OCI-LY1 (cell line): ENCODE measurements around the gene SAG.

Source experiments
- H2AFZ ChIP-seq: fragments of 200-600 bp; sonication (generic), shearing (Covaris generic); 2 replicates; pipeline ENCODE4 v1.6.0; 2014; ENCODE audit warnings: antibody characterized with exemption, mild to moderate bottlenecking, low read length
- H3F3A ChIP-seq: fragments of 200-600 bp; sonication (generic), shearing (Covaris generic); 2 replicates; pipeline ENCODE4 v1.6.0; 2014; ENCODE audit warnings: mild to moderate bottlenecking, antibody characterized with exemption, low read length, moderate library complexity; ENCODE audit not compliant: insufficient read depth
- H3K27ac ChIP-seq: fragments of 200-600 bp; sonication (generic); 2 replicates; pipeline ENCODE4 v1.5.1; 2014; ENCODE audit warnings: low read length, mixed run types, mild to moderate bottlenecking, low read depth; ENCODE audit not compliant: poor library complexity, severe bottlenecking
- H3K27me3 ChIP-seq: fragments of 200-600 bp; sonication (generic); 2 replicates; pipeline ENCODE4 v1.6.0; 2014; ENCODE audit warnings: antibody characterized with exemption, mild to moderate bottlenecking, low read length, moderate library complexity; ENCODE audit not compliant: insufficient read depth
- H3K36me3 ChIP-seq: fragments of 200-600 bp; sonication (generic); 2 replicates; pipeline ENCODE4 v1.6.1; 2014; ENCODE audit warnings: mild to moderate bottlenecking, antibody characterized with exemption, low read length, moderate library complexity, mixed read lengths; ENCODE audit not compliant: insufficient read depth
- H3K4me1 ChIP-seq: fragments of 200-600 bp; sonication (generic); 2 replicates; pipeline ENCODE4 v1.5.1; 2014; ENCODE audit warnings: mild to moderate bottlenecking, low read length, moderate library complexity; ENCODE audit not compliant: insufficient read depth, severe bottlenecking
- H3K4me2 ChIP-seq: fragments of 200-600 bp; sonication (generic), shearing (Covaris generic); 2 replicates; pipeline ENCODE4 v1.6.1; 2014; ENCODE audit warnings: low read length
- H3K4me3 ChIP-seq: fragments of 200-600 bp; sonication (generic); 2 replicates; pipeline ENCODE4 v1.5.1; 2014; ENCODE audit warnings: low read length, low read depth, mild to moderate bottlenecking, mixed read lengths; ENCODE audit not compliant: poor library complexity, severe bottlenecking
- H3K79me2 ChIP-seq: fragments of 200-600 bp; shearing (Covaris generic); 2 replicates; pipeline ENCODE4 v1.6.1; 2016; ENCODE audit warnings: mixed run types, low read length, mixed read lengths; ENCODE audit not compliant: insufficient read depth
- H3K9ac ChIP-seq: fragments of 200-600 bp; sonication (generic), shearing (Covaris generic); 2 replicates; pipeline ENCODE4 v1.6.1; 2014; ENCODE audit warnings: mild to moderate bottlenecking, low read length, mixed read lengths
- H3K9me2 ChIP-seq: fragments of 200-600 bp; sonication (generic), shearing (Covaris generic); 2 replicates; pipeline ENCODE4 v1.6.1; 2014; ENCODE audit warnings: low read depth, mild to moderate bottlenecking, low read length, mixed read lengths
- H3K9me3 ChIP-seq: fragments of 200-600 bp; shearing (Covaris generic); 2 replicates; pipeline ENCODE4 v1.6.1; 2014; ENCODE audit warnings: low read length, mixed read lengths
- H4K20me1 ChIP-seq: fragments of 200-600 bp; sonication (generic), shearing (Covaris generic); 2 replicates; pipeline ENCODE4 v1.6.0; 2016; ENCODE audit warnings: mild to moderate bottlenecking, low read length; ENCODE audit not compliant: insufficient read depth
- EZH2 ChIP-seq: fragments of 200-600 bp; sonication (generic), shearing (Covaris generic); IDR thresholded peaks from 2 replicates; pipeline ENCODE4 v1.8.0; 2017; ENCODE audit warnings: borderline replicate concordance, mixed run types, mild to moderate bottlenecking, antibody characterized with exemption, low read length, moderate library complexity, mixed read lengths
- TF ChIP-seq, protein P1 (sequence below): fragments of 200-600 bp; sonication (generic), shearing (Covaris generic); IDR thresholded peaks from 2 replicates; pipeline ENCODE4 v1.5.1; 2017; ENCODE audit warnings: mild to moderate bottlenecking, antibody characterized with exemption, low read length, moderate library complexity, mixed read lengths

The SAG gene

DNA sequence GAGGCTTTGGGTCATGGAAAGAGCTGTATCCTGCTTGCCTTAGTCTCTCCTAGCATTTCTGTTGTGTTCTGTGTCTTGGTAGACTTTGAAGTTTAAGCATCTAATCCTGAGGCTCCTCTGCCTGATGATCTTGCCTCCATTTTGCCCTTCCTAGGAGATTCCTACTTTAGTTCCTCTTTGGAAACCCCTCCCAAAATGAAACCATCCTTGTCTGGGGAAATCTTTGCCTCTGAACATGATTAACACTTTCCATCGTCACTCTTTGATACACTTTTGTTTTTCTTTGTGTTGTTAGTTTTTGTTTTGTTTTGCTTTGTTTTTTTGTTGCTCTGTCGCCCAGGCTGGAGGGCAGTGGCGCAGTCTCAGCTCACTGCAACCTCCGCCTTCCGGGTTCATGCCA is 47.0 kb upstream of the SAG start:
- H3K27ac ChIP-seq: no peak overlapping the region
- no peaks in the 10 kb centered on the region for H3K9me3 ChIP-seq
- H3K36me3 ChIP-seq: peaks cover 97% of the 10 kb centered on the region
- no peak overlapping the region for H3K9ac ChIP-seq
- no peak for TF ChIP-seq EZH2
- TF ChIP-seq, protein P1, sequence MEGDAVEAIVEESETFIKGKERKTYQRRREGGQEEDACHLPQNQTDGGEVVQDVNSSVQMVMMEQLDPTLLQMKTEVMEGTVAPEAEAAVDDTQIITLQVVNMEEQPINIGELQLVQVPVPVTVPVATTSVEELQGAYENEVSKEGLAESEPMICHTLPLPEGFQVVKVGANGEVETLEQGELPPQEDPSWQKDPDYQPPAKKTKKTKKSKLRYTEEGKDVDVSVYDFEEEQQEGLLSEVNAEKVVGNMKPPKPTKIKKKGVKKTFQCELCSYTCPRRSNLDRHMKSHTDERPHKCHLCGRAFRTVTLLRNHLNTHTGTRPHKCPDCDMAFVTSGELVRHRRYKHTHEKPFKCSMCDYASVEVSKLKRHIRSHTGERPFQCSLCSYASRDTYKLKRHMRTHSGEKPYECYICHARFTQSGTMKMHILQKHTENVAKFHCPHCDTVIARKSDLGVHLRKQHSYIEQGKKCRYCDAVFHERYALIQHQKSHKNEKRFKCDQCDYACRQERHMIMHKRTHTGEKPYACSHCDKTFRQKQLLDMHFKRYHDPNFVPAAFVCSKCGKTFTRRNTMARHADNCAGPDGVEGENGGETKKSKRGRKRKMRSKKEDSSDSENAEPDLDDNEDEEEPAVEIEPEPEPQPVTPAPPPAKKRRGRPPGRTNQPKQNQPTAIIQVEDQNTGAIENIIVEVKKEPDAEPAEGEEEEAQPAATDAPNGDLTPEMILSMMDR: no peak
- no peak overlapping the region for H3K4me2 ChIP-seq
- no peak overlapping the region for H2AFZ ChIP-seq
- no peak overlapping the region for H3K4me3 ChIP-seq
- no peaks in the 10 kb centered on the region for H3K9me2 ChIP-seq
- no peaks in the 10 kb centered on the region for H4K20me1 ChIP-seq
- H3K79me2 ChIP-seq: no peaks in the 10 kb centered on the region
- H3K27me3 ChIP-seq: no peaks in the 10 kb centered on the region
- H3F3A ChIP-seq: no peaks in the 10 kb centered on the region
- H3K4me1 ChIP-seq: no peaks in the 10 kb centered on the region

DNA sequence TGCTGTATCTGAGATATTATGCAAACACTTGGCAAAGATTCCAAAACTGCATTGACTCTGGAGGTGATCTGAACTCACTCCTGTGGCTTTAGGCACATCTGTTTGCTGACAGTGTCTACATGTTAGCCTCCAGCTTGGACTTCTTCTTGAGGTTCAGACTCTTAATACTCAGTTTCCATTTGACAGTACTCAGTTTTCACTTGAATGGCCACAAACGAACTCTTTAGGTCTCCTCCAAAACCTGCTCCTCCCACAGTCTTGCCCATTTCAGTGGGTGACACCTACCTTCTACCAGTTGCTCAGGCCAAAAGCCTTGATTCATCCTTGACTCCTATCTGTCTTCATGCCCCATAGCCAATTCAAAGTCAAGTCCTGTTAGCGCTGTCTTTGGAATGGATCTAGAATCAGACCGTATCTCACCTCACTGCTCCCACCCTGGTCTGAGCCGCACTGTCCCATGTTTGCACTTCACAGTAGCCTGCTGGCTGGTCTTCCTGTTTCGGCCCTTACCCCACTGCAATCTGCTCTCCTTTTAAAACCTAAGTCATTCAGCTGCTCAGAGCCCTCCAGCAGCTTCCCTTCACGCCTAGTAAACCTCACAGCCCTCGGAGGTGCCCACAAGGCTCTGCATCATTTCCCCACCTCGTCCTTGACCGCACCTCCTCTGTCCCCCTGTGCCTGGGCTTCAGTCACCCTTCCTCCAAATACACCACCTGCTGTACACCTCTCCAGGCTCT is 45.6 kb upstream of the SAG start:
- H3K79me2 ChIP-seq: no peaks in the 10 kb centered on the region
- H3K27ac ChIP-seq: no peak overlapping the region
- H3K36me3 ChIP-seq: peaks cover 97% of the 10 kb centered on the region
- no peaks in the 10 kb centered on the region for H3F3A ChIP-seq
- TF ChIP-seq, protein P1: no peak
- TF ChIP-seq EZH2: no peak
- H2AFZ ChIP-seq: no peak overlapping the region
- H3K27me3 ChIP-seq: no peaks in the 10 kb centered on the region
- no peak overlapping the region for H3K9ac ChIP-seq
- H3K4me1 ChIP-seq: no peaks in the 10 kb centered on the region
- no peak overlapping the region for H3K4me2 ChIP-seq
- no peaks in the 10 kb centered on the region for H3K9me2 ChIP-seq
- H4K20me1 ChIP-seq: no peaks in the 10 kb centered on the region
- no peaks in the 10 kb centered on the region for H3K9me3 ChIP-seq
- no peak overlapping the region for H3K4me3 ChIP-seq

DNA sequence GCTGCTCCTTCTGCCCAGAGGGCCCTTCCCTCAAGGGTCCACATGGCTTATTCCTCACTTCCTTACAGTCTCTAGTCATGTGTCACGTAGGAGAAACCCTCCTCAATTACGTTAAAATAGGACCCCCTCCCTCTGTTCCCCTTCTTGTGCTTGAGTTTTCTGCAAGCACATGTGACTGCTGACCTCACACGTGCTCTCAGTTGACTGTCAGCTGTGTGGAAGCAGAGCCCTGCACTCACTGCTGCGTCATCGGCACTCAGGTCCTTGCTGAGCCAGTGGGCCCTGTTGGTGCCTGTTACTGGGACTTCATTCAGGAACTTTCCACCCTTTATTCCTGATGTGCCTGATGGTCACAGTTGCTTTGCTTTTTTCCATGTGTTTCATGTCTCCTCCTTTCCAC is 45.1 kb upstream of the SAG start:
- H3K4me2 ChIP-seq: no peak overlapping the region
- no peaks in the 10 kb centered on the region for H3K27me3 ChIP-seq
- peaks cover 3% of the 10 kb centered on the region for H3K4me1 ChIP-seq
- H3K79me2 ChIP-seq: no peaks in the 10 kb centered on the region
- H3K27ac ChIP-seq: no peak overlapping the region
- peaks cover 97% of the 10 kb centered on the region for H3K36me3 ChIP-seq
- no peaks in the 10 kb centered on the region for H3F3A ChIP-seq
- TF ChIP-seq, protein P1: no peak
- no peak for TF ChIP-seq EZH2
- H3K4me3 ChIP-seq: no peak overlapping the region
- no peak overlapping the region for H3K9ac ChIP-seq
- no peaks in the 10 kb centered on the region for H3K9me2 ChIP-seq
- no peaks in the 10 kb centered on the region for H4K20me1 ChIP-seq
- H2AFZ ChIP-seq: no peak overlapping the region
- H3K9me3 ChIP-seq: no peaks in the 10 kb centered on the region
